CD4-positive, alpha-beta memory T cell (primary cell): Measurements from ENCODE around the gene IKBKE. TPM values are rescaled to one million over a fixed set of nuclear protein-coding genes. Genes with fewer than 3 reads are reported as not detected.
A peak's percentile ranks its signal among the peaks of the same experiment; 100 is the strongest.

ENCODE experiments used
- CTCF ChIA-PET: fragments of 350-600 bp; sonication (Branson Sonifier 250); formaldehyde crosslinking; loops from one replicate; lab custom pipeline; 2021; ENCODE audit warnings: inconsistent platforms; ENCODE audit not compliant: partially characterized antibody; lab: Charles Lee
- POLR2A ChIA-PET: fragments of 350-600 bp; sonication (Branson Sonifier 250); formaldehyde crosslinking; loops from one replicate; lab custom pipeline; 2021; ENCODE audit not compliant: partially characterized antibody; lab: Charles Lee
- DNase-seq, 5 donors: peaks; one replicate each; pipeline versions ENCODE4 v3.0.0 to v3.0.0-alpha.2; 2020 to 2022; ENCODE audit warnings: mixed read lengths in 1 of 5
- H3K27ac ChIP-seq: one replicate; pipeline ENCODE4 v1.7.0; 2013; ENCODE audit warnings: low read depth, low read length
- H3K27me3 ChIP-seq: 2 replicates; pipeline ENCODE4 v1.7.0; 2013; ENCODE audit warnings: mild to moderate bottlenecking, low read length, moderate library complexity; ENCODE audit not compliant: insufficient read depth
- H3K36me3 ChIP-seq: 2 replicates; pipeline ENCODE4 v1.7.0; 2013; ENCODE audit warnings: mild to moderate bottlenecking, low read length, moderate library complexity; ENCODE audit not compliant: insufficient read depth
- H3K4me1 ChIP-seq: 2 replicates; pipeline ENCODE4 v1.7.0; 2013; ENCODE audit warnings: mild to moderate bottlenecking, low read length, moderate library complexity; ENCODE audit not compliant: insufficient read depth
- H3K4me3 ChIP-seq, 2 donors: one replicate each; pipeline ENCODE4 v1.7.0; 2013; ENCODE audit warnings: low read length in 2 of 2, mild to moderate bottlenecking in 1 of 2
- H3K9me3 ChIP-seq, 2 donors: one replicate each; pipeline ENCODE4 v1.7.0; 2013; ENCODE audit warnings: low read length in 2 of 2, control low read depth in 1 of 2; ENCODE audit not compliant: control insufficient read depth in 1 of 2
- H3K27ac Mint-ChIP-seq, 7 donors: one replicate each; pipeline ENCODE4 v1.8.0; 2020 to 2021; ENCODE audit warnings: mixed read lengths in 7 of 7, mild to moderate bottlenecking in 6 of 7, inconsistent platforms in 3 of 7, moderate library complexity in 3 of 7
- H3K27me3 Mint-ChIP-seq, 2 donors: one replicate each; pipeline ENCODE4 v1.8.0; 2020 to 2021; ENCODE audit warnings: mixed read lengths in 2 of 2
- H3K36me3 Mint-ChIP-seq, 2 donors: one replicate each; pipeline ENCODE4 v1.8.0; 2020 to 2021; ENCODE audit warnings: mixed read lengths in 2 of 2, inconsistent platforms in 1 of 2, mild to moderate bottlenecking in 1 of 2
- H3K4me1 Mint-ChIP-seq, 4 donors: one replicate each; pipeline ENCODE4 v1.8.0; 2020 to 2021; ENCODE audit warnings: mixed read lengths in 4 of 4, mild to moderate bottlenecking in 1 of 4
- H3K4me3 Mint-ChIP-seq, 8 donors: one replicate each; pipeline ENCODE4 v1.8.0; 2020 to 2021; ENCODE audit warnings: mixed read lengths in 8 of 8, mild to moderate bottlenecking in 7 of 8, moderate library complexity in 6 of 8, inconsistent platforms in 3 of 8
- H3K9me3 Mint-ChIP-seq, 8 donors: one replicate each; pipeline ENCODE4 v1.8.0; 2020 to 2021; ENCODE audit warnings: mixed read lengths in 8 of 8, mild to moderate bottlenecking in 5 of 8, inconsistent platforms in 3 of 8, moderate library complexity in 1 of 8
- intact Hi-C: fragments of 100-400 bp; cut with micrococcal nuclease; formaldehyde crosslinking; loops from one replicate; pipeline ENCODE4 v1.15.1; 2023
- polyA plus RNA-seq, 2 donors: library from polyadenylated mRNA; unstranded; fragments of 300-500 nt; fragmentation: Illumina TruSeq; gene quantifications; one replicate each; pipeline ENCODE4 v1.2.3, GENCODE V29; 2021
- total RNA-seq, 2 experiments: library from RNA; stranded (reverse); gene quantifications; one replicate each; pipeline ENCODE4 v1.2.3, GENCODE V29; 2021

The IKBKE gene
- total and polyA plus RNA-seq, 4 experiments from 2014 or later, result 46.8 to 92.3 (median 69.0) TPM

- Histone ChIP-seq H3K36me3 (peaks cover 55% of the 10 kb centered on the region), H3K4me1 (peaks cover 5% of the 10 kb centered on the region), H3K9me3 (no peaks in the 10 kb centered on the region), H3K27ac (no peak overlapping the region), H3K27me3 (no peaks in the 10 kb centered on the region), H3K4me3 (no peak overlapping the region)
- Mint-ChIP-seq H3K27ac (peak overlapping the region in 2 of 7 donors; percentile 43 to 50), H3K9me3 (no peaks in the 10 kb centered on the region), H3K4me3 (no peak overlapping the region), H3K27me3 (no peaks in the 10 kb centered on the region), H3K36me3 (peaks cover 23 to 63% of the 10 kb centered on the region in 2 donors), H3K4me1 (peaks cover 0 to 15% (median 4%) of the 10 kb centered on the region in 4 donors)
- POLR2A ChIA-PET, result interaction anchor here (1.0 to 4.9 kb wide), 2 partner anchors 9 to 58 kb away, joined by 3 to 30 read pairs; partner anchors contain the start of gene RASSF5
- CTCF ChIA-PET, result interaction anchor here (1.3 to 2.9 kb wide), 3 partner anchors 10 to 35 kb away, joined by 3 to 11 read pairs (median 6); partner anchors contain the start of genes IKBKE and RASSF5
- no peak for DNase-seq
- intact Hi-C loops, result no loop called here
Measured at GRCh38 chr1:206497363-206497762, 27.1 kb downstream of the IKBKE start.

GRCh38 chr1:206497774-206498173 lies 27.5 kb downstream of the IKBKE start:
- peaks cover 51% of the 10 kb centered on the region for H3K36me3 ChIP-seq
- H3K27ac Mint-ChIP-seq, result no peak overlapping the region

GRCh38 chr1:206498685-206499084 lies 28.4 kb downstream of the IKBKE start:
- Histone ChIP-seq H3K27ac (no peak overlapping the region), H3K4me3 (no peak overlapping the region), H3K36me3 (peaks cover 42% of the 10 kb centered on the region), H3K27me3 (no peaks in the 10 kb centered on the region), H3K9me3 (no peaks in the 10 kb centered on the region), H3K4me1 (peaks cover 8% of the 10 kb centered on the region)
- ChIA-PET CTCF (interaction anchor here (1.3 to 1.8 kb wide), 4 partner anchors 8 to 165 kb away, joined by 3 to 9 read pairs (median 5); partner anchors contain the start of gene RASSF5), POLR2A (interaction anchor here (1.0 to 4.9 kb wide), 5 partner anchors 8 to 28 kb away, joined by 3 to 30 read pairs (median 4); partner anchors contain the start of genes IKBKE and RASSF5)
- no peak overlapping the region for H3K4me3 Mint-ChIP-seq
- peaks cover 2 to 28% (median 6%) of the 10 kb centered on the region in 4 donors for H3K4me1 Mint-ChIP-seq
- H3K9me3 Mint-ChIP-seq, result no peaks in the 10 kb centered on the region
- intact Hi-C loops, result no loop called here
- no peak for DNase-seq
- H3K36me3 Mint-ChIP-seq, result peaks cover 18 to 50% of the 10 kb centered on the region in 2 donors
- peak overlapping the region in 6 of 7 donors; percentile 42 to 85 (median 57) for H3K27ac Mint-ChIP-seq
- H3K27me3 Mint-ChIP-seq, result no peaks in the 10 kb centered on the region

More at GRCh38 chr1:206497774-206498173, 27.5 kb downstream of the IKBKE start:
- Mint-ChIP-seq H3K4me1 (peaks cover 0 to 19% (median 4%) of the 10 kb centered on the region in 4 donors), H3K27me3 (no peaks in the 10 kb centered on the region), H3K4me3 (no peak overlapping the region), H3K9me3 (no peaks in the 10 kb centered on the region), H3K36me3 (peaks cover 19 to 59% of the 10 kb centered on the region in 2 donors)
- intact Hi-C loops, result no loop called here
- ChIA-PET CTCF (interaction anchor here (1.3 to 1.8 kb wide), 2 partner anchors 9 to 35 kb away, joined by 3 to 6 read pairs; partner anchors contain the start of gene RASSF5), POLR2A (interaction anchor here (1.0 to 4.9 kb wide), 4 partner anchors 9 to 58 kb away, joined by 3 to 30 read pairs (median 4); partner anchors contain the start of gene RASSF5)
- Histone ChIP-seq H3K27me3 (no peaks in the 10 kb centered on the region), H3K27ac (no peak overlapping the region), H3K9me3 (no peaks in the 10 kb centered on the region), H3K4me1 (peaks cover 5% of the 10 kb centered on the region), H3K4me3 (no peak overlapping the region)
- DNase-seq, result no peak

GRCh38 chr1:206500046-206500445 lies 29.8 kb downstream of the IKBKE start:
- H3K27me3 Mint-ChIP-seq, result no peaks in the 10 kb centered on the region
- Histone ChIP-seq H3K36me3 (peaks cover 31% of the 10 kb centered on the region), H3K27ac (no peak overlapping the region), H3K4me1 (peaks cover 22% of the 10 kb centered on the region), H3K4me3 (no peak overlapping the region), H3K27me3 (no peaks in the 10 kb centered on the region), H3K9me3 (no peaks in the 10 kb centered on the region)
- no peak for DNase-seq
- peaks cover 13 to 42% (median 16%) of the 10 kb centered on the region in 4 donors for H3K4me1 Mint-ChIP-seq
- intact Hi-C loops, result no loop called here
- H3K27ac Mint-ChIP-seq, result no peak overlapping the region
- no peaks in the 10 kb centered on the region for H3K9me3 Mint-ChIP-seq
- no peak overlapping the region for H3K4me3 Mint-ChIP-seq
- CTCF ChIA-PET, result interaction anchor here (0.8 to 1.6 kb wide), 3 partner anchors 21 to 84 kb away, joined by 3 to 9 read pairs (median 4); no protein-coding TSS in a partner anchor
- peaks cover 15 to 41% of the 10 kb centered on the region in 2 donors for H3K36me3 Mint-ChIP-seq
- POLR2A ChIA-PET, result interaction anchor here (1.1 to 1.9 kb wide), 2 partner anchors 28 to 30 kb away, joined by 3 to 11 read pairs; partner anchors contain the start of gene IKBKE

- DNase-seq, result no peak
- POLR2A ChIA-PET, result no interaction called here
- Mint-ChIP-seq H3K4me3 (no peak overlapping the region), H3K27ac (peak overlapping the region in 4 of 7 donors; percentile 42 to 63 (median 50)), H3K9me3 (no peaks in the 10 kb centered on the region), H3K36me3 (peaks cover 3 to 27% of the 10 kb centered on the region in 2 donors), H3K27me3 (no peaks in the 10 kb centered on the region), H3K4me1 (peaks cover 14 to 49% (median 27%) of the 10 kb centered on the region in 4 donors)
- intact Hi-C loops, result no loop called here
- Histone ChIP-seq H3K27me3 (no peaks in the 10 kb centered on the region), H3K9me3 (no peaks in the 10 kb centered on the region), H3K4me1 (peaks cover 35% of the 10 kb centered on the region), H3K27ac (no peak overlapping the region), H3K4me3 (no peak overlapping the region), H3K36me3 (peaks cover 15% of the 10 kb centered on the region)
- CTCF ChIA-PET, result interaction anchor here (1.6 kb wide), 1 partner anchor 22 kb away, joined by 4 read pairs; no protein-coding TSS in a partner anchor
Measured at GRCh38 chr1:206501881-206502280, 31.6 kb downstream of the IKBKE start.

GRCh38 chr1:206502403-206502802 lies 32.1 kb downstream of the IKBKE start:
- Mint-ChIP-seq H3K4me3 (no peak overlapping the region), H3K36me3 (peaks cover 0 to 22% of the 10 kb centered on the region in 2 donors), H3K27ac (peak overlapping the region in 3 of 7 donors; percentile 42 to 60 (median 59)), H3K9me3 (no peaks in the 10 kb centered on the region), H3K27me3 (no peaks in the 10 kb centered on the region), H3K4me1 (peaks cover 14 to 53% (median 27%) of the 10 kb centered on the region in 4 donors)
- Histone ChIP-seq H3K27me3 (no peaks in the 10 kb centered on the region), H3K27ac (no peak overlapping the region), H3K9me3 (no peaks in the 10 kb centered on the region), H3K4me1 (peaks cover 35% of the 10 kb centered on the region), H3K36me3 (peaks cover 13% of the 10 kb centered on the region), H3K4me3 (no peak overlapping the region)
- POLR2A ChIA-PET, result interaction anchor here (1.2 kb wide), 1 partner anchor 33 kb away, joined by 3 read pairs; no protein-coding TSS in a partner anchor
- intact Hi-C loops, result no loop called here
- no peak for DNase-seq
- CTCF ChIA-PET, result interaction anchor here (1.0 to 1.6 kb wide), 2 partner anchors 13 to 23 kb away, joined by 3 to 4 read pairs; no protein-coding TSS in a partner anchor

GRCh38 chr1:206502812-206503211 lies 32.5 kb downstream of the IKBKE start:
- intact Hi-C loops, result no loop called here
- H3K27me3 Mint-ChIP-seq, result no peaks in the 10 kb centered on the region
- H3K36me3 ChIP-seq, result peaks cover 9% of the 10 kb centered on the region
- DNase-seq, result no peak
- POLR2A ChIA-PET, result interaction anchor here (1.2 kb wide), 1 partner anchor 33 kb away, joined by 3 read pairs; no protein-coding TSS in a partner anchor
- no peak overlapping the region for H3K27ac ChIP-seq
- no peak overlapping the region for H3K4me3 Mint-ChIP-seq
- H3K4me1 ChIP-seq, result peaks cover 35% of the 10 kb centered on the region
- H3K27me3 ChIP-seq, result no peaks in the 10 kb centered on the region
- peak overlapping the region in 3 of 7 donors; percentile 59 to 71 (median 60) for H3K27ac Mint-ChIP-seq
- H3K36me3 Mint-ChIP-seq, result peaks cover 0 to 19% of the 10 kb centered on the region in 2 donors
- H3K9me3 ChIP-seq, result no peaks in the 10 kb centered on the region
- H3K9me3 Mint-ChIP-seq, result no peaks in the 10 kb centered on the region
- H3K4me3 ChIP-seq, result no peak overlapping the region
- CTCF ChIA-PET, result interaction anchor here (1.0 to 1.6 kb wide), 3 partner anchors 13 to 33 kb away, joined by 3 to 5 read pairs (median 4); partner anchors contain the start of gene IKBKE
- peaks cover 14 to 53% (median 27%) of the 10 kb centered on the region in 4 donors for H3K4me1 Mint-ChIP-seq
